H9 (cell line): ENCODE results near the gene FARS2. TPM values are rescaled to one million over a fixed set of nuclear protein-coding genes. Genes with fewer than 3 reads are reported as not detected.

Experiments used
- DNase-seq: peaks from one replicate; pipeline ENCODE4 v3.0.0-alpha.2; 2017
- H2AFZ ChIP-seq: one replicate; pipeline ENCODE4 v1.6.1; 2013; ENCODE audit warnings: mild to moderate bottlenecking, low read length, control low read depth, moderate library complexity
- H2AK5ac ChIP-seq: 2 replicates; pipeline ENCODE4 v1.6.1; 2013; ENCODE audit warnings: low read length, control low read depth, mixed read lengths; ENCODE audit not compliant: insufficient read length
- H2BK120ac ChIP-seq: one replicate; pipeline ENCODE4 v1.6.1; 2013; ENCODE audit warnings: low read depth, mild to moderate bottlenecking, low read length, control low read depth, inconsistent platforms; ENCODE audit not compliant: poor library complexity, severe bottlenecking
- H2BK12ac ChIP-seq: 2 replicates; pipeline ENCODE4 v1.6.1; 2013; ENCODE audit warnings: low read length, control low read depth, mixed read lengths, low read depth; ENCODE audit not compliant: insufficient read length
- H2BK15ac ChIP-seq: 2 replicates; pipeline ENCODE4 v1.6.1; 2013; ENCODE audit warnings: low read depth, low read length, control low read depth
- H2BK20ac ChIP-seq: one replicate; pipeline ENCODE4 v1.6.1; 2013; ENCODE audit warnings: low read depth, mild to moderate bottlenecking, low read length, control low read depth, inconsistent platforms; ENCODE audit not compliant: poor library complexity, severe bottlenecking
- H2BK5ac ChIP-seq: 2 replicates; pipeline ENCODE4 v1.6.1; 2013; ENCODE audit warnings: low read length, control low read depth, mixed read lengths; ENCODE audit not compliant: insufficient read length
- H3K14ac ChIP-seq: 2 replicates; pipeline ENCODE4 v1.6.1; 2013; ENCODE audit warnings: low read length, control low read depth; ENCODE audit not compliant: insufficient read depth
- H3K18ac ChIP-seq: 2 replicates; pipeline ENCODE4 v1.6.1; 2013; ENCODE audit warnings: low read depth, mild to moderate bottlenecking, mixed read lengths, low read length, control low read depth; ENCODE audit not compliant: insufficient read length
- H3K23ac ChIP-seq: 2 replicates; pipeline ENCODE4 v1.6.1; 2013; ENCODE audit warnings: low read length, control low read depth, mixed read lengths, low read depth; ENCODE audit not compliant: insufficient read length
- H3K23me2 ChIP-seq: 2 replicates; pipeline ENCODE4 v1.6.1; 2013; ENCODE audit warnings: low read depth, mild to moderate bottlenecking, mixed read lengths, low read length, control low read depth; ENCODE audit not compliant: insufficient read length, poor library complexity, severe bottlenecking
- H3K27ac ChIP-seq: 2 replicates; pipeline ENCODE4 v1.5.1; 2013; ENCODE audit warnings: low read length, control low read depth, mixed read lengths, low read depth; ENCODE audit not compliant: insufficient read length
- H3K27me3 ChIP-seq: 2 replicates; pipeline ENCODE4 v1.6.1; 2013; ENCODE audit warnings: low read length, control low read depth, inconsistent platforms; ENCODE audit not compliant: insufficient read depth
- H3K4ac ChIP-seq: 2 replicates; pipeline ENCODE4 v1.6.1; 2013; ENCODE audit warnings: low read depth, mild to moderate bottlenecking, control low read depth, inconsistent platforms, low read length, moderate library complexity
- H3K4me1 ChIP-seq: 2 replicates; pipeline ENCODE4 v1.6.1; 2013; ENCODE audit warnings: low read length, control low read depth, inconsistent platforms; ENCODE audit not compliant: insufficient read depth
- H3K4me2 ChIP-seq: 2 replicates; pipeline ENCODE4 v1.6.1; 2013; ENCODE audit warnings: low read length, control low read depth, mixed read lengths; ENCODE audit not compliant: insufficient read length, insufficient read depth
- H3K56ac ChIP-seq: 2 replicates; pipeline ENCODE4 v1.6.1; 2013; ENCODE audit warnings: low read depth, mild to moderate bottlenecking, mixed read lengths, low read length, control low read depth; ENCODE audit not compliant: insufficient read length
- H3K79me1 ChIP-seq: 2 replicates; pipeline ENCODE4 v1.6.1; 2013; ENCODE audit warnings: low read depth, mild to moderate bottlenecking, moderate library complexity, low read length, control low read depth, inconsistent platforms; ENCODE audit not compliant: insufficient read depth, poor library complexity, severe bottlenecking
- H3K79me2 ChIP-seq: 2 replicates; pipeline ENCODE4 v1.6.1; 2013; ENCODE audit warnings: low read length, control low read depth, inconsistent platforms; ENCODE audit not compliant: insufficient read depth
- H3K9ac ChIP-seq: 2 replicates; pipeline ENCODE4 v1.6.1; 2013; ENCODE audit warnings: low read length, control low read depth, mixed read lengths; ENCODE audit not compliant: insufficient read length; ENCODE audit errors: extremely low read depth
- H3K9me3 ChIP-seq: one replicate; pipeline ENCODE4 v1.6.1; 2013; ENCODE audit warnings: low read depth, low read length, inconsistent platforms; ENCODE audit not compliant: control insufficient read depth
- H3T11ph ChIP-seq: one replicate; pipeline ENCODE4 v1.6.1; 2013; ENCODE audit warnings: mild to moderate bottlenecking, low read length, control low read depth, inconsistent platforms
- H4K20me1 ChIP-seq: one replicate; pipeline ENCODE4 v1.6.1; 2013; ENCODE audit not compliant: control insufficient read depth, insufficient read length, insufficient read depth
- H4K5ac ChIP-seq: 2 replicates; pipeline ENCODE4 v1.6.1; 2013; ENCODE audit warnings: low read depth, mild to moderate bottlenecking, mixed read lengths, low read length, control low read depth; ENCODE audit not compliant: insufficient read length
- H4K8ac ChIP-seq: replicated peaks from 2 replicates; pipeline ENCODE4 v1.6.1; 2013; ENCODE audit warnings: low read length, control low read depth, mixed read lengths, low read depth; ENCODE audit not compliant: insufficient read length
- H4K91ac ChIP-seq: 2 replicates; pipeline ENCODE4 v1.6.1; 2013; ENCODE audit warnings: low read depth, mild to moderate bottlenecking, moderate library complexity, mixed read lengths, low read length, control low read depth; ENCODE audit not compliant: insufficient read length
- H3K27ac Mint-ChIP-seq, 3 experiments: 2 replicates in 2 of 3; 3 replicates in 1 of 3; pipeline ENCODE4 v1.8.0; 2020 to 2021; ENCODE audit warnings: mixed read lengths in 3 of 3, mild to moderate bottlenecking in 1 of 3, moderate library complexity in 1 of 3
- H3K27me3 Mint-ChIP-seq: 2 replicates; pipeline ENCODE4 v1.8.0; 2021; ENCODE audit warnings: low read depth, mild to moderate bottlenecking, moderate library complexity, mixed read lengths
- H3K36me3 Mint-ChIP-seq, 3 experiments: 2 replicates in 2 of 3; 3 replicates in 1 of 3; pipeline ENCODE4 v1.8.0; 2020 to 2021; ENCODE audit warnings: low read depth in 3 of 3, mixed read lengths in 3 of 3; ENCODE audit not compliant: insufficient read depth in 1 of 3
- H3K4me1 Mint-ChIP-seq, 2 experiments: 2 replicates each; pipeline ENCODE4 v1.8.0; 2020; ENCODE audit warnings: mixed read lengths in 2 of 2
- H3K4me3 Mint-ChIP-seq, 2 experiments: 2 replicates in 1 of 2; 3 replicates in 1 of 2; pipeline ENCODE4 v1.8.0; 2020 to 2021; ENCODE audit warnings: mild to moderate bottlenecking in 2 of 2, mixed read lengths in 2 of 2, moderate library complexity in 1 of 2
- H3K9me3 Mint-ChIP-seq, 2 experiments: 2 replicates in 1 of 2; 3 replicates in 1 of 2; pipeline ENCODE4 v1.8.0; 2020; ENCODE audit warnings: mild to moderate bottlenecking in 2 of 2, mixed read lengths in 2 of 2, moderate library complexity in 1 of 2
- WGBS: extraction: QIAGEN DNeasy Blood & Tissue Kit; methylation state at CpG from one replicate; pipeline ENCODE4 v1.1.7; 2013; ENCODE audit warnings: missing lambda C conversion rate, low lambda C conversion rate, mixed read lengths; ENCODE audit not compliant: insufficient read length; ENCODE audit errors: extremely low coverage; 5-methylcytosine and 5-hydroxymethylcytosine counted together
- total RNA-seq: library from RNA; stranded (reverse); gene quantifications from 2 replicates; pipeline ENCODE4 v1.2.1, GENCODE V29; 2021
- TF ChIP-seq, protein P1 (sequence below): fragments of 200-600 bp; sonication (generic); conservative IDR thresholded peaks from 3 replicates; pipeline ENCODE4 v1.8.0; 2021; ENCODE audit warnings: antibody characterized with exemption, mild to moderate bottlenecking

FARS2 gene
- total RNA-seq, 1 experiment from 2014 or later, result 8.5 TPM

DNA sequence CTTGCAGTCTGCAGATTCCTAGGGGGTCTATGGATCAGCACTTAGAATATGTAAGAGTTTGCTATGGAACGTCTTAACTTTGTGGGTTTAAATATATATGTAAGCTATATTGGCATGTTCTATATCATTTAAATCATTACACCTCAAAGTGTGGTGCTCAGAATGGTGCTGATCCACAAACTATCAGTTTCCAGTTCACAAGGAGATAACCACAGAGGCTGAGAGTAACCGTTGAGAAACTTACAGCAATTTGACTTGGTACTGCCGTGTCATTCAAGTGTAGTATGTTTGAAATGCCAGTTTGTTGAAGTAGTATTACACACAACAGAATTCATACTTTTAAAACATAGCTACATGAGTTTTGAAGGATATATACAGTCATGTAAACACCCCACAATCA lies 279.7 kb downstream of the FARS2 start:
- Histone ChIP-seq H3K27me3 (no peaks in the 10 kb centered on the region), H3K14ac (no peak overlapping the region), H4K91ac (no peak overlapping the region), H4K5ac (no peak overlapping the region), H3T11ph (no peak overlapping the region), H4K8ac (no peak overlapping the region), H3K79me2 (no peaks in the 10 kb centered on the region), H3K23me2 (no peaks in the 10 kb centered on the region), H2BK12ac (no peak overlapping the region), H2BK20ac (no peak overlapping the region), H3K4ac (no peak overlapping the region), H3K23ac (no peak overlapping the region), H3K4me2 (no peak overlapping the region), H4K20me1 (no peaks in the 10 kb centered on the region), H3K27ac (no peak overlapping the region), H3K4me1 (0 out of 2 replicates have a peak, but pooled peaks cover 3% of the 10 kb centered on the region), H2BK5ac (no peak overlapping the region), H3K79me1 (no peaks in the 10 kb centered on the region), H2AK5ac (no peak overlapping the region), H2AFZ (no peak overlapping the region), H2BK15ac (no peak overlapping the region), H3K9me3 (no peaks in the 10 kb centered on the region), H3K18ac (no peak overlapping the region), H2BK120ac (no peak overlapping the region), H3K9ac (no peak overlapping the region), H3K56ac (no peak overlapping the region)
- Mint-ChIP-seq H3K9me3 (peaks cover 0 to 3% of the 10 kb centered on the region in 2 experiments; a peak in 2 of 5 replicates), H3K4me3 (no peak overlapping the region), H3K4me1 (peaks cover 11 to 12% of the 10 kb centered on the region in 2 experiments), H3K27ac (no peak overlapping the region), H3K27me3 (no peaks in the 10 kb centered on the region), H3K36me3 (peaks cover 6 to 12% (median 8%) of the 10 kb centered on the region in 3 experiments)
- no peak for DNase-seq
- no CpG with 5 or more reads among the region's 3 CpGs for WGBS
- TF ChIP-seq, protein P1, sequence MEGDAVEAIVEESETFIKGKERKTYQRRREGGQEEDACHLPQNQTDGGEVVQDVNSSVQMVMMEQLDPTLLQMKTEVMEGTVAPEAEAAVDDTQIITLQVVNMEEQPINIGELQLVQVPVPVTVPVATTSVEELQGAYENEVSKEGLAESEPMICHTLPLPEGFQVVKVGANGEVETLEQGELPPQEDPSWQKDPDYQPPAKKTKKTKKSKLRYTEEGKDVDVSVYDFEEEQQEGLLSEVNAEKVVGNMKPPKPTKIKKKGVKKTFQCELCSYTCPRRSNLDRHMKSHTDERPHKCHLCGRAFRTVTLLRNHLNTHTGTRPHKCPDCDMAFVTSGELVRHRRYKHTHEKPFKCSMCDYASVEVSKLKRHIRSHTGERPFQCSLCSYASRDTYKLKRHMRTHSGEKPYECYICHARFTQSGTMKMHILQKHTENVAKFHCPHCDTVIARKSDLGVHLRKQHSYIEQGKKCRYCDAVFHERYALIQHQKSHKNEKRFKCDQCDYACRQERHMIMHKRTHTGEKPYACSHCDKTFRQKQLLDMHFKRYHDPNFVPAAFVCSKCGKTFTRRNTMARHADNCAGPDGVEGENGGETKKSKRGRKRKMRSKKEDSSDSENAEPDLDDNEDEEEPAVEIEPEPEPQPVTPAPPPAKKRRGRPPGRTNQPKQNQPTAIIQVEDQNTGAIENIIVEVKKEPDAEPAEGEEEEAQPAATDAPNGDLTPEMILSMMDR, result no peak
